ENCODE data around the gene LRCH3.

GRCh38 chr3:197787412-197787811 is 3.6 kb upstream of the LRCH3 start:
- TF ChIP-seq EZH2phosphoT487 (IDR thresholded peaks at IDR 0.05; ENCODE audit: borderline replicate concordance, low read length), result no peak
- no peak for TF ChIP-seq CTCF (conservative IDR thresholded peaks at IDR 0.05; ENCODE audit: low read depth, low read length)

All from PC-3 (cell line).